ENCODE results near the gene PRPF39.

Gene PRPF39

DNA sequence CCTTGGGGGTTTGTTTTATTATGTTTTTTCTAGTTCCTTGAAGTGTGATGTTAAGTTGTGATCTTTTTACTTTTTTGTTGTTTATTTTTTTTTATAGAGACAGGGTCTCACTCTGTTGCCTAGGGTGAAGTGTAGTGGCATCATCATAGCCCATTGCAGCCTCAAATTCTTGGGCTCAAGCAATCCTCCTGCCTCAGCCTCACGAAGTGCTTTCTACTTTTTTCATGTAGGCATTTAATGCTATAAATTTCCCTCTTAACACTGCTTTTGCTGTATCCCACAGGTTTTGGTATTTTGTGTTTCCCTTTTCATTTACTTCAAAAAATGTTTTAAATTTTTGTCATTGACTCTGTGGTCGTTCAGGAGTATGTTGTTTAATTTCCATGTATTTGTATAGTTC lies 26.6 kb upstream of the PRPF39 start (continued):
- TF ChIP-seq ZNF211 (tag by site-specific recombination; IDR thresholded peaks at IDR 0.05; ENCODE audit: low read depth) (no peak), ZNF501 (tag by site-specific recombination; IDR thresholded peaks at IDR 0.05) (no peak)
- TF ChIP-seq, protein P1, sequence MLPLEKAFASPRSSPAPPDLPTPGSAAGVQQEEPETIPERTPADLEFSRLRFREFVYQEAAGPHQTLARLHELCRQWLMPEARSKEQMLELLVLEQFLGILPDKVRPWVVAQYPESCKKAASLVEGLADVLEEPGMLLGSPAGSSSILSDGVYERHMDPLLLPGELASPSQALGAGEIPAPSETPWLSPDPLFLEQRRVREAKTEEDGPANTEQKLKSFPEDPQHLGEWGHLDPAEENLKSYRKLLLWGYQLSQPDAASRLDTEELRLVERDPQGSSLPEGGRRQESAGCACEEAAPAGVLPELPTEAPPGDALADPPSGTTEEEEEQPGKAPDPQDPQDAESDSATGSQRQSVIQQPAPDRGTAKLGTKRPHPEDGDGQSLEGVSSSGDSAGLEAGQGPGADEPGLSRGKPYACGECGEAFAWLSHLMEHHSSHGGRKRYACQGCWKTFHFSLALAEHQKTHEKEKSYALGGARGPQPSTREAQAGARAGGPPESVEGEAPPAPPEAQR (tag by site-specific recombination; IDR thresholded peaks at IDR 0.05) = no peak

GRCh38 chr14:45057881-45058364 lies 26.0 kb upstream of the PRPF39 start:
- ChIA-PET CTCF (no interaction called here), POLR2A (no interaction called here)
- TF ChIP-seq FEZF1 (tag by site-specific recombination; IDR thresholded peaks at IDR 0.05) (no peak), ZNF354C (tag by site-specific recombination; IDR thresholded peaks at IDR 0.05; ENCODE audit: borderline replicate concordance, low read depth) (no peak), SP2 (tag by site-specific recombination; IDR thresholded peaks at IDR 0.05) (no peak), ZNF24 (tag by site-specific recombination; IDR thresholded peaks at IDR 0.05) (no peak), GLI4 (tag by site-specific recombination; IDR thresholded peaks at IDR 0.05) (no peak), ZBTB21 (tag by site-specific recombination; IDR thresholded peaks at IDR 0.05) (no peak), ZNF16 (tag by site-specific recombination; IDR thresholded peaks at IDR 0.05; ENCODE audit: low read depth) (no peak), ZNF585B (tag by site-specific recombination; IDR thresholded peaks at IDR 0.05) (no peak), ZBTB20 (tag by site-specific recombination; IDR thresholded peaks at IDR 0.05) (no peak), ZNF114 (tag by site-specific recombination; IDR thresholded peaks at IDR 0.05) (no peak), ZNF843 (tag by site-specific recombination; IDR thresholded peaks at IDR 0.05) (no peak), ZNF621 (tag by site-specific recombination; IDR thresholded peaks at IDR 0.05) (no peak), ZSCAN30 (tag by site-specific recombination; IDR thresholded peaks at IDR 0.05) (no peak)
- TF ChIP-seq, protein P2, sequence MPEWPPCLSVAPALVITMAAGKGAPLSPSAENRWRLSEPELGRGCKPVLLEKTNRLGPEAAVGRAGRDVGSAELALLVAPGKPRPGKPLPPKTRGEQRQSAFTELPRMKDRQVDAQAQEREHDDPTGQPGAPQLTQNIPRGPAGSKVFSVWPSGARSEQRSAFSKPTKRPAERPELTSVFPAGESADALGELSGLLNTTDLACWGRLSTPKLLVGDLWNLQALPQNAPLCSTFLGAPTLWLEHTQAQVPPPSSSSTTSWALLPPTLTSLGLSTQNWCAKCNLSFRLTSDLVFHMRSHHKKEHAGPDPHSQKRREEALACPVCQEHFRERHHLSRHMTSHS (tag by site-specific recombination; IDR thresholded peaks at IDR 0.05) = no peak
- TF ChIP-seq, protein P3, sequence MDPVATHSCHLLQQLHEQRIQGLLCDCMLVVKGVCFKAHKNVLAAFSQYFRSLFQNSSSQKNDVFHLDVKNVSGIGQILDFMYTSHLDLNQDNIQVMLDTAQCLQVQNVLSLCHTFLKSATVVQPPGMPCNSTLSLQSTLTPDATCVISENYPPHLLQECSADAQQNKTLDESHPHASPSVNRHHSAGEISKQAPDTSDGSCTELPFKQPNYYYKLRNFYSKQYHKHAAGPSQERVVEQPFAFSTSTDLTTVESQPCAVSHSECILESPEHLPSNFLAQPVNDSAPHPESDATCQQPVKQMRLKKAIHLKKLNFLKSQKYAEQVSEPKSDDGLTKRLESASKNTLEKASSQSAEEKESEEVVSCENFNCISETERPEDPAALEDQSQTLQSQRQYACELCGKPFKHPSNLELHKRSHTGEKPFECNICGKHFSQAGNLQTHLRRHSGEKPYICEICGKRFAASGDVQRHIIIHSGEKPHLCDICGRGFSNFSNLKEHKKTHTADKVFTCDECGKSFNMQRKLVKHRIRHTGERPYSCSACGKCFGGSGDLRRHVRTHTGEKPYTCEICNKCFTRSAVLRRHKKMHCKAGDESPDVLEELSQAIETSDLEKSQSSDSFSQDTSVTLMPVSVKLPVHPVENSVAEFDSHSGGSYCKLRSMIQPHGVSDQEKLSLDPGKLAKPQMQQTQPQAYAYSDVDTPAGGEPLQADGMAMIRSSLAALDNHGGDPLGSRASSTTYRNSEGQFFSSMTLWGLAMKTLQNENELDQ (tag by site-specific recombination; IDR thresholded peaks at IDR 0.05; ENCODE audit: low read depth) = no peak
- TF ChIP-seq, protein P4, sequence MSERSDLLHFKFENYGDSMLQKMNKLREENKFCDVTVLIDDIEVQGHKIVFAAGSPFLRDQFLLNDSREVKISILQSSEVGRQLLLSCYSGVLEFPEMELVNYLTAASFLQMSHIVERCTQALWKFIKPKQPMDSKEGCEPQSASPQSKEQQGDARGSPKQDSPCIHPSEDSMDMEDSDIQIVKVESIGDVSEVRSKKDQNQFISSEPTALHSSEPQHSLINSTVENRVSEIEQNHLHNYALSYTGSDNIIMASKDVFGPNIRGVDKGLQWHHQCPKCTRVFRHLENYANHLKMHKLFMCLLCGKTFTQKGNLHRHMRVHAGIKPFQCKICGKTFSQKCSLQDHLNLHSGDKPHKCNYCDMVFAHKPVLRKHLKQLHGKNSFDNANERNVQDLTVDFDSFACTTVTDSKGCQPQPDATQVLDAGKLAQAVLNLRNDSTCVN (tag by site-specific recombination; optimal IDR thresholded peaks at IDR 0.05) = no peak

GRCh38 chr14:45060551-45060950 lies 23.4 kb upstream of the PRPF39 start:
- Histone ChIP-seq H3K27ac (ENCODE audit: extremely low read depth, low read depth, low read length) (no peak overlapping the region), H3K9me3 (ENCODE audit: control insufficient read depth, insufficient read depth, low read depth, low read length) (no peaks in the 10 kb centered on the region), H3K4me3 (ENCODE audit: low read depth, low read length) (no peak overlapping the region), H3K36me3 (ENCODE audit: control insufficient read depth in 2 of 2, insufficient read depth in 1 of 2, low read length in 2 of 2) (peaks cover 4 to 7% of the 10 kb centered on the region in 2 experiments; a peak in 2 of 3 replicates), H3K4me1 (ENCODE audit: control insufficient read depth, insufficient read depth, low read length) (no peaks in the 10 kb centered on the region)
- TF ChIP-seq YY1 (tag by site-specific recombination; IDR thresholded peaks at IDR 0.05) (no peak), ZNF830 (tag by site-specific recombination; IDR thresholded peaks at IDR 0.05; ENCODE audit: low read depth) (no peak), ZNF398 (tag by site-specific recombination; IDR thresholded peaks at IDR 0.05) (no peak), ZNF654 (tag by site-specific recombination; IDR thresholded peaks at IDR 0.05; ENCODE audit: low read depth) (no peak), ZBTB1 (tag by site-specific recombination; IDR thresholded peaks at IDR 0.05) (no peak)
- TF ChIP-seq, protein P5, sequence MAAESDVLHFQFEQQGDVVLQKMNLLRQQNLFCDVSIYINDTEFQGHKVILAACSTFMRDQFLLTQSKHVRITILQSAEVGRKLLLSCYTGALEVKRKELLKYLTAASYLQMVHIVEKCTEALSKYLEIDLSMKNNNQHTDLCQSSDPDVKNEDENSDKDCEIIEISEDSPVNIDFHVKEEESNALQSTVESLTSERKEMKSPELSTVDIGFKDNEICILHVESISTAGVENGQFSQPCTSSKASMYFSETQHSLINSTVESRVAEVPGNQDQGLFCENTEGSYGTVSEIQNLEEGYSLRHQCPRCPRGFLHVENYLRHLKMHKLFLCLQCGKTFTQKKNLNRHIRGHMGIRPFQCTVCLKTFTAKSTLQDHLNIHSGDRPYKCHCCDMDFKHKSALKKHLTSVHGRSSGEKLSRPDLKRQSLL (tag by site-specific recombination; IDR thresholded peaks at IDR 0.05) = no peak
- ChIA-PET POLR2A (no interaction called here), CTCF (interaction anchor here (0.8 kb wide), 1 partner anchor 12 kb away, joined by 3 read pairs; no protein-coding TSS in a partner anchor)

More at GRCh38 chr14:45057881-45058364, 26.0 kb upstream of the PRPF39 start:
- Histone ChIP-seq H3K4me1 (ENCODE audit: control insufficient read depth, insufficient read depth, low read length) (no peaks in the 10 kb centered on the region), H3K9me3 (ENCODE audit: control insufficient read depth, insufficient read depth, low read depth, low read length) (no peaks in the 10 kb centered on the region), H3K27ac (ENCODE audit: extremely low read depth, low read depth, low read length) (no peak overlapping the region), H3K36me3 (ENCODE audit: control insufficient read depth in 2 of 2, insufficient read depth in 1 of 2, low read length in 2 of 2) (peaks cover 16 to 29% of the 10 kb centered on the region in 2 experiments), H3K4me3 (ENCODE audit: low read depth, low read length) (no peak overlapping the region)

Data from HEK293 (cell line).